NCI-H226 (cell line): Measurements from ENCODE around the gene RPL4.
A peak's percentile ranks its signal among the peaks of the same experiment; 100 is the strongest.

Experiments
- DNase-seq: peaks from one replicate; pipeline ENCODE4 v3.0.0-alpha.2; 2015

Gene RPL4

DNA sequence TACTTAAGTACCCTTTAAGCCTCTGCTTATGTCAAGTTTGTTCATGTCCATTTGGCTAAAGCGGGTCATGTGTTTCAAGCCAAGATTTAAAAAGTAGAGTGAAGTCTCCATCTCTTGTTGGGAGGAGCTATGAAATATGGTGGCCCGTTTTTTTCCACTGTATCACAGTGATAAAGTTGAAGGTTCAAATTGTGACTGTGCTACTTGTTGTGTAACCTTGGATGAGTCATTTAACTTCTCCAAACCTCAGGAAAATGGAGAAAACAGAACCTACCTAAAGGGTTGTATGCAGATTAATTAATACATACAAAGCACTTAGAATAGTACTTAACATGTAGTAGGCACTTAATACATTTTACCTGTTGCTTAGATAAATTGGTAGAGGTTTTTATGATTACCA lies 50.5 kb downstream of the RPL4 start:
- DNase-seq, result peak; percentile 22

DNA sequence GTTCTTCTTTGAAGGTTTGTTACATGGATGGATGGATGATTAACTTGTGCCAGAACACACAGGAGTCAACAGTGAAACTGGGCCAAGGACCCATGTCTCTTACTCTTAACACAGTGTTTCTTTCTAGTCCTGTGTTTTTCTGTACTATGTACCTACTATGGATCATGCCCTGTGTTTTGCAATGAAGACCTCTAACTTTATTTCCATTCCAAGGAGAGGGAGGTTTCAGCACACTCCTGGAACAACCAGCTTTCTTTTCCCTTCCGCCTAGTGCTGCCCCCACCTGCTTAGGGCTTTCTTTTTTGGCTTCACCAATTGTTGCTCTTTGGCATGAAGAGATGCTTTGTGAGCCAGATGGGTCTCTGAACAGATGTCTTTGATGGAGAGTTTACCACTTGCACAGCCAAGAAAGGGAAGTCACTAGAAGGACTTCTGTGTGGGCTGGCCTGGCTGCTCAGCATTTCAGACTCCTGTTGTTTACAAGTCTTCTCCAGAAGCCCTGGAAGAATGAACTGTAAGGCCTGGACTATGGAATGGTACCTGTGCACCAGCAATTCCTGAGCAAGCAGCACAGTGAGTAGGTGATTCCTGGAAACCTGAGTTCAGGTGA lies 51.6 kb downstream of the RPL4 start:
- no peak for DNase-seq

DNA sequence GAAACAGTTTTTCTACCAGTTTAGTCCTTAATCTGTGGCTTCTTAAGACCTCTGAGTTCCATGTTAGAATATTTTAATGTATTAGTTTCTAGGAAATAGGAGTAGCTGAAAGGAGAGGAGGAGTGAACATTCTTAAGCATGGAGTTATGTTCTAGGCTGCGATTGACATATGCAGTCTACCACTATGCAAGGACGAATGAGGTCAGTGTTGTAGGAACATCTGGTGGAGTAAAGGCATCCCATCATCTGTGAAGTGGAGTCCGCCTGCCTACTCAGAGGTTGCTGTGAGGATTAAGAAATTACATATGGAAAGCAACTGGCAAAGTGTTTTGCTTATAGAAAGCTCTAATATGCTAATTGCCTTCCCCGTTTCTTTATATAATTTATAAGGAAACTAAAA lies 52.2 kb downstream of the RPL4 start:
- DNase-seq, result no peak
